ENCODE results near the gene LNX1.

The LNX1 gene

GRCh38 chr4:53541577-53542206 lies 49.6 kb downstream of the LNX1 start:
- TF ChIP-seq ZFX (IDR thresholded peaks at IDR 0.05; ENCODE audit: borderline replicate concordance) (no peak), CTCF (IDR thresholded peaks at IDR 0.05) (no peak)
- no peak overlapping the region for H3K27ac ChIP-seq

- no peak for TF ChIP-seq ZFX (IDR thresholded peaks at IDR 0.05; ENCODE audit: borderline replicate concordance)
- no peak for TF ChIP-seq CTCF (IDR thresholded peaks at IDR 0.05)
- H3K27ac ChIP-seq = no peak overlapping the region
These were observed 52.5 kb downstream of the LNX1 start for GRCh38 chr4:53538756-53539155.

- no peak overlapping the region for H3K27ac ChIP-seq
These were observed 53.7 kb downstream of the LNX1 start for GRCh38 chr4:53537606-53538005.

GRCh38 chr4:53536328-53536727 lies 55.0 kb downstream of the LNX1 start:
- no peak overlapping the region for H3K27ac ChIP-seq
- TF ChIP-seq ZFX (IDR thresholded peaks at IDR 0.05; ENCODE audit: borderline replicate concordance) = no peak
- TF ChIP-seq CTCF (IDR thresholded peaks at IDR 0.05) = no peak

More at GRCh38 chr4:53537606-53538005, 53.7 kb downstream of the LNX1 start:
- no peak for TF ChIP-seq CTCF (IDR thresholded peaks at IDR 0.05)
- no peak for TF ChIP-seq ZFX (IDR thresholded peaks at IDR 0.05; ENCODE audit: borderline replicate concordance)

- TF ChIP-seq ZFX (IDR thresholded peaks at IDR 0.05; ENCODE audit: borderline replicate concordance) (no peak), CTCF (IDR thresholded peaks at IDR 0.05) (no peak)
- H3K27ac ChIP-seq = no peak overlapping the region
These were observed 55.7 kb downstream of the LNX1 start for GRCh38 chr4:53535567-53535966.

- H3K27ac ChIP-seq = no peak overlapping the region
- TF ChIP-seq ZFX (IDR thresholded peaks at IDR 0.05; ENCODE audit: borderline replicate concordance) (no peak), CTCF (IDR thresholded peaks at IDR 0.05) (no peak)
These were observed 56.6 kb downstream of the LNX1 start for GRCh38 chr4:53534684-53535083.

GRCh38 chr4:53532521-53532920 lies 58.8 kb downstream of the LNX1 start:
- H3K27ac ChIP-seq = no peak overlapping the region
- no peak for TF ChIP-seq ZFX (IDR thresholded peaks at IDR 0.05; ENCODE audit: borderline replicate concordance)
- TF ChIP-seq CTCF (IDR thresholded peaks at IDR 0.05) = no peak
